ENCODE results near the gene TMX3. TPM values are rescaled to one million over a fixed set of nuclear protein-coding genes. Genes with fewer than 3 reads are reported as not detected.

The TMX3 gene
- total and polyA plus RNA-seq, 3 donors from 2014 or later, result 27.1 to 45.4 (median 39.9) TPM

- WGBS, 2 donors, result 35 to 38% methylated on average over 3 of the region's 3 CpGs
- no peaks in the 10 kb centered on the region for H3K4me1 ChIP-seq
- TF ChIP-seq, protein P1, sequence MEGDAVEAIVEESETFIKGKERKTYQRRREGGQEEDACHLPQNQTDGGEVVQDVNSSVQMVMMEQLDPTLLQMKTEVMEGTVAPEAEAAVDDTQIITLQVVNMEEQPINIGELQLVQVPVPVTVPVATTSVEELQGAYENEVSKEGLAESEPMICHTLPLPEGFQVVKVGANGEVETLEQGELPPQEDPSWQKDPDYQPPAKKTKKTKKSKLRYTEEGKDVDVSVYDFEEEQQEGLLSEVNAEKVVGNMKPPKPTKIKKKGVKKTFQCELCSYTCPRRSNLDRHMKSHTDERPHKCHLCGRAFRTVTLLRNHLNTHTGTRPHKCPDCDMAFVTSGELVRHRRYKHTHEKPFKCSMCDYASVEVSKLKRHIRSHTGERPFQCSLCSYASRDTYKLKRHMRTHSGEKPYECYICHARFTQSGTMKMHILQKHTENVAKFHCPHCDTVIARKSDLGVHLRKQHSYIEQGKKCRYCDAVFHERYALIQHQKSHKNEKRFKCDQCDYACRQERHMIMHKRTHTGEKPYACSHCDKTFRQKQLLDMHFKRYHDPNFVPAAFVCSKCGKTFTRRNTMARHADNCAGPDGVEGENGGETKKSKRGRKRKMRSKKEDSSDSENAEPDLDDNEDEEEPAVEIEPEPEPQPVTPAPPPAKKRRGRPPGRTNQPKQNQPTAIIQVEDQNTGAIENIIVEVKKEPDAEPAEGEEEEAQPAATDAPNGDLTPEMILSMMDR (IDR thresholded peaks at IDR 0.05), result peak; percentile 36 to 63 (median 51)
- no peak for TF ChIP-seq POLR2A (IDR thresholded peaks at IDR 0.05)
- no peaks in the 10 kb centered on the region for H3K27me3 ChIP-seq
- no peaks in the 10 kb centered on the region for H3K36me3 ChIP-seq (ENCODE audit: low read depth, missing control alignments)
- no peak overlapping the region for H3K4me3 ChIP-seq
- peak; percentile 19 for DNase-seq
- intact Hi-C loops (cut with DNase I; ENCODE audit: low total_unique reads), result no loop called here
- no peak overlapping the region for H3K27ac ChIP-seq
- H3K9me3 ChIP-seq, result no peaks in the 10 kb centered on the region
Measured at GRCh38 chr18:68735483-68736343, 20.8 kb upstream of the TMX3 start.

DNA sequence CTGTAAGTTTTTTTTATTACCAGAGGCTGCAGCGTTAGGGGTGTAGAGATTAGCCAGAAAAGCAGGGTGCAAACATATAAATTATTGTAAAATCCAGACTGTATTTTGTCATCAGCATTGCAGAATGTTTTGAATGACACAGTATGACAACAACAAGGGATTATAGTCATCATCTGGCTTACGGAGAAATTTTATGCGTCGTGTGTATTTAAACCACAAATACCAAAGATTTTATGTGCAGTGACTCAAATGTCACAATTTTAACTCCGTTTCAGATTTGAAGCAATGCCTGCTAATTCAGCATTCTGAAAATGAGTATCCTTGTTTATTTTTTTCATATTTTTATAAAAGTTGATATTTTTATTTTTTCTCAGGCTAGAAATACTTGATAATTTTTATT lies 19.4 kb upstream of the TMX3 start:
- Histone ChIP-seq H3K4me1 (no peaks in the 10 kb centered on the region), H3K27me3 (no peaks in the 10 kb centered on the region), H3K36me3 (ENCODE audit: low read depth, missing control alignments) (no peaks in the 10 kb centered on the region), H3K9me3 (no peaks in the 10 kb centered on the region), H3K4me3 (no peak overlapping the region), H3K27ac (no peak overlapping the region)
- intact Hi-C loops (cut with DNase I; ENCODE audit: low total_unique reads), result no loop called here
- no peak for DNase-seq
- TF ChIP-seq, protein P1 (IDR thresholded peaks at IDR 0.05), result no peak
- TF ChIP-seq POLR2A (IDR thresholded peaks at IDR 0.05), result no peak
- WGBS, 2 donors, result 78% methylated on average over 5 of the region's 5 CpGs

GRCh38 chr18:68733707-68734106 lies 18.8 kb upstream of the TMX3 start:
- intact Hi-C loops (cut with DNase I; ENCODE audit: low total_unique reads), result no loop called here
- H3K4me3 ChIP-seq, result no peak overlapping the region
- 45 to 50% methylated on average over 6 of the region's 6 CpGs for WGBS, 2 donors
- no peaks in the 10 kb centered on the region for H3K27me3 ChIP-seq
- no peaks in the 10 kb centered on the region for H3K9me3 ChIP-seq
- no peaks in the 10 kb centered on the region for H3K4me1 ChIP-seq
- no peak for TF ChIP-seq POLR2A (IDR thresholded peaks at IDR 0.05)
- TF ChIP-seq, protein P1 (IDR thresholded peaks at IDR 0.05), result no peak
- no peak overlapping the region for H3K27ac ChIP-seq
- DNase-seq, result no peak
- H3K36me3 ChIP-seq (ENCODE audit: low read depth, missing control alignments), result no peaks in the 10 kb centered on the region

DNA sequence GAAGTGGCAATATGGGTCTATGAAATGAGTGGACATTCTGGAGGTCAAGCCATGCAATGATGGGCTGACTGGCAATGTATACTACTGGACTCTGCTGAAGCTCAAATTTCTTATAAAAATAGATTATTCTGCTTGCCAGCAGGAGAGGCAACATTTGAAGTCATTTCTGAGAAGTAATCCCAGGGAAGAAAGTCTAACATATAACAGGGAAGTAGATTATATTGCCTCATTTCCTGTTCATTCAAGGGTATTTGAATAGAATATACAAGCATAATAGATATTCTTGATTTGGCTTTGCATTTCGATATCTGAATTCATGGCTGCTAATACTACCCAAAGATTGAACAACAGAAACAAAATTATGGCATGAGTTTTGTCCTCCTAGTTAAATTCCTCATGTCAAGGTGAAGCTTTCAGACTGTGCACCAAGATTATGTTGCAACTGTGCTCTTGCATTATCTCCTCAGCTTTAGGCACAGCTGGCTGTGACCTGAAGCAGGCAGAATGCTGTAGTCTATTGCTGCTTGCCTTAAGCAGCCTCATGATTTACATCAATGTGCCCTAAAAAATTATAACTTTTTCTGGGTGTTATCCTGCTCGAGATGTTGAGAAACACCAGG lies 13.3 kb upstream of the TMX3 start:
- intact Hi-C loops (cut with DNase I; ENCODE audit: low total_unique reads), result no loop called here
- Histone ChIP-seq H3K9me3 (no peaks in the 10 kb centered on the region), H3K4me1 (no peaks in the 10 kb centered on the region), H3K4me3 (no peak overlapping the region), H3K36me3 (ENCODE audit: low read depth, missing control alignments) (no peaks in the 10 kb centered on the region), H3K27me3 (no peaks in the 10 kb centered on the region), H3K27ac (no peak overlapping the region)
- TF ChIP-seq, protein P1 (IDR thresholded peaks at IDR 0.05), result no peak
- TF ChIP-seq POLR2A (IDR thresholded peaks at IDR 0.05), result no peak
- 85 to 90% methylated on average over 2 of the region's 2 CpGs for WGBS, 2 donors
- no peak for DNase-seq

Data from testis (tissue), 3 donors.